SU-DHL-6 (cell line): ENCODE results near the gene C19orf85.

Source experiments
- CTCF ChIP-seq: fragments of 200-600 bp; sonication (generic); IDR thresholded peaks from one replicate; pipeline ENCODE4 v1.5.1; 2017; ENCODE audit warnings: antibody characterized with exemption, mild to moderate bottlenecking, low read length, moderate library complexity; ENCODE audit not compliant: insufficient read depth, poor library complexity, severe bottlenecking
- EZH2phosphoT487 ChIP-seq: fragments of 200-600 bp; sonication (generic), shearing (Covaris generic); conservative IDR thresholded peaks from 2 replicates; pipeline ENCODE4 v1.6.1; 2018; ENCODE audit warnings: mild to moderate bottlenecking, antibody characterized with exemption, low read length, moderate library complexity, mixed read lengths

GRCh38 chr19:55424518-55424917 lies 40.0 kb downstream of the C19orf85 start:
- TF ChIP-seq CTCF = no peak
- no peak for TF ChIP-seq EZH2phosphoT487
